Ovary (tissue), 9 donors: ENCODE measurements around the gene RUFY4. TPM values are rescaled to one million over a fixed set of nuclear protein-coding genes. Genes with fewer than 3 reads are reported as not detected.

Source experiments
- DNase-seq, 5 donors: peaks; one replicate each; pipeline ENCODE4 v3.0.0-alpha.2; 2019 to 2020
- H3K27ac ChIP-seq, 2 donors: fragments of 200-600 bp; one replicate each; pipeline versions ENCODE4 v1.5.1 to v1.8.0; 2019 to 2022
- H3K27me3 ChIP-seq: fragments of 200-600 bp; one replicate; pipeline ENCODE4 v1.8.0; 2022
- H3K36me3 ChIP-seq: fragments of 200-600 bp; sonication (generic); one replicate; pipeline ENCODE4 v1.5.1; 2019
- H3K4me1 ChIP-seq: one replicate; pipeline ENCODE4 v1.8.1; 2013; ENCODE audit warnings: mild to moderate bottlenecking, moderate library complexity; ENCODE audit not compliant: insufficient read depth
- H3K4me3 ChIP-seq: fragments of 200-600 bp; sonication (generic); one replicate; pipeline ENCODE4 v1.5.1; 2017
- H3K9me3 ChIP-seq, 2 donors: fragments of 200-600 bp in 1 of 2; sonication (generic) in 1 of 2; one replicate each; pipeline versions ENCODE4 v1.5.1 to v1.8.1; 2013 to 2019; ENCODE audit warnings: mild to moderate bottlenecking in 1 of 2, moderate library complexity in 1 of 2
- EP300 ChIP-seq: sonication (generic); formaldehyde crosslinking; IDR thresholded peaks from one replicate; pipeline ENCODE4 v1.6.1; 2017; ENCODE audit warnings: antibody characterized with exemption
- POLR2A ChIP-seq: fragments of 450-650 bp; IDR thresholded peaks from one replicate; pipeline ENCODE4 v1.6.1; 2017; ENCODE audit warnings: antibody characterized with exemption, mild to moderate bottlenecking, moderate library complexity
- WGBS, 3 donors: extraction: QIAGEN DNeasy Blood & Tissue Kit in 1 of 3; methylation state at CpG; one replicate each; pipeline versions ENCODE4 v1.1.5 to v1.1.7; 2013 to 2017; 5-methylcytosine and 5-hydroxymethylcytosine counted together
- intact Hi-C, 4 donors: fragments of 100-400 bp; cut with DNase I; formaldehyde crosslinking; loops; one replicate each; pipeline versions ENCODE4 v1.11.0 to v1.15.1; 2022 to 2023
- polyA plus RNA-seq, 2 donors: library from polyadenylated mRNA; stranded (reverse); fragments of 200-250 nt in 1 of 2; fragments of 350-450 nt in 1 of 2; fragmentation: Illumina TruSeq in 1 of 2; extraction: RNeasy Lipid Tissue Mini Kit (QIAGEN cat#74804) in 1 of 2; gene quantifications; one replicate each; pipeline ENCODE4 v1.2.3, GENCODE V29; 2013 to 2014
- total RNA-seq, 7 donors: library from RNA; depleted of rRNA in 2 of 7; stranded (reverse); fragments of >200 nt in 2 of 7; fragmentation: NEBNext Ultra II Directional in 3 of 7; extraction: Animal tissue kit (Norgen Biotek cat#: 25700) in 3 of 7; gene quantifications; one replicate each; pipeline versions ENCODE4 v1.1.0 to v1.2.4, GENCODE V29; 2016 to 2023
- TF ChIP-seq, protein P1 (sequence below), 3 donors: fragments of 450-650 bp in 2 of 3; fragments of 200-600 bp in 1 of 3; IDR thresholded peaks; one replicate each; pipeline versions ENCODE4 v1.5.1 to v1.8.0; 2016 to 2022; ENCODE audit warnings: antibody characterized with exemption in 3 of 3, mild to moderate bottlenecking in 1 of 3
- donor health status: DM: no; HTN: no; CAD: no; lungs with moderate emphysema.
- donor health status: DM: no; HTN: no; CAD: no.
- donor health status: Bipolar disorder and iron deficiency.
- donor health status: DM: yes; HTN: yes; CAD: no.
- donor health status: DM: no; HTN: no; CAD: no.
- donor health status: DM: yes; HTN: yes; CAD: no.

RUFY4 gene
- total and polyA plus RNA-seq, 9 donors = 0.10 to 0.97 (median 0.57) TPM; not detected in 4

GRCh38 chr2:218081063-218081462 lies 12.0 kb downstream of the RUFY4 start:
- no peaks in the 10 kb centered on the region for H3K4me1 ChIP-seq
- no peaks in the 10 kb centered on the region for H3K36me3 ChIP-seq
- no peak overlapping the region for H3K4me3 ChIP-seq
- DNase-seq = no peak
- TF ChIP-seq, protein P1, sequence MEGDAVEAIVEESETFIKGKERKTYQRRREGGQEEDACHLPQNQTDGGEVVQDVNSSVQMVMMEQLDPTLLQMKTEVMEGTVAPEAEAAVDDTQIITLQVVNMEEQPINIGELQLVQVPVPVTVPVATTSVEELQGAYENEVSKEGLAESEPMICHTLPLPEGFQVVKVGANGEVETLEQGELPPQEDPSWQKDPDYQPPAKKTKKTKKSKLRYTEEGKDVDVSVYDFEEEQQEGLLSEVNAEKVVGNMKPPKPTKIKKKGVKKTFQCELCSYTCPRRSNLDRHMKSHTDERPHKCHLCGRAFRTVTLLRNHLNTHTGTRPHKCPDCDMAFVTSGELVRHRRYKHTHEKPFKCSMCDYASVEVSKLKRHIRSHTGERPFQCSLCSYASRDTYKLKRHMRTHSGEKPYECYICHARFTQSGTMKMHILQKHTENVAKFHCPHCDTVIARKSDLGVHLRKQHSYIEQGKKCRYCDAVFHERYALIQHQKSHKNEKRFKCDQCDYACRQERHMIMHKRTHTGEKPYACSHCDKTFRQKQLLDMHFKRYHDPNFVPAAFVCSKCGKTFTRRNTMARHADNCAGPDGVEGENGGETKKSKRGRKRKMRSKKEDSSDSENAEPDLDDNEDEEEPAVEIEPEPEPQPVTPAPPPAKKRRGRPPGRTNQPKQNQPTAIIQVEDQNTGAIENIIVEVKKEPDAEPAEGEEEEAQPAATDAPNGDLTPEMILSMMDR (IDR thresholded peaks at IDR 0.05) = no peak
- TF ChIP-seq EP300 = no peak
- TF ChIP-seq POLR2A = no peak
- no peaks in the 10 kb centered on the region for H3K9me3 ChIP-seq
- 77 to 85% (median 80%) methylated on average over 2 of the region's 2 CpGs for WGBS, 3 donors
- intact Hi-C loops = no loop called here
- H3K27ac ChIP-seq = no peak overlapping the region
- H3K27me3 ChIP-seq = no peaks in the 10 kb centered on the region

GRCh38 chr2:218081695-218082094 lies 12.6 kb downstream of the RUFY4 start:
- TF ChIP-seq EP300 (no peak), POLR2A (no peak)
- TF ChIP-seq, protein P1 (IDR thresholded peaks at IDR 0.05) = no peak
- Histone ChIP-seq H3K27ac (no peak overlapping the region), H3K4me1 (no peaks in the 10 kb centered on the region), H3K27me3 (no peaks in the 10 kb centered on the region), H3K4me3 (no peak overlapping the region), H3K36me3 (no peaks in the 10 kb centered on the region), H3K9me3 (no peaks in the 10 kb centered on the region)
- intact Hi-C loops = no loop called here
- 72% methylated on average over 7 of the region's 7 CpGs for WGBS, 3 donors
- DNase-seq = no peak

DNA sequence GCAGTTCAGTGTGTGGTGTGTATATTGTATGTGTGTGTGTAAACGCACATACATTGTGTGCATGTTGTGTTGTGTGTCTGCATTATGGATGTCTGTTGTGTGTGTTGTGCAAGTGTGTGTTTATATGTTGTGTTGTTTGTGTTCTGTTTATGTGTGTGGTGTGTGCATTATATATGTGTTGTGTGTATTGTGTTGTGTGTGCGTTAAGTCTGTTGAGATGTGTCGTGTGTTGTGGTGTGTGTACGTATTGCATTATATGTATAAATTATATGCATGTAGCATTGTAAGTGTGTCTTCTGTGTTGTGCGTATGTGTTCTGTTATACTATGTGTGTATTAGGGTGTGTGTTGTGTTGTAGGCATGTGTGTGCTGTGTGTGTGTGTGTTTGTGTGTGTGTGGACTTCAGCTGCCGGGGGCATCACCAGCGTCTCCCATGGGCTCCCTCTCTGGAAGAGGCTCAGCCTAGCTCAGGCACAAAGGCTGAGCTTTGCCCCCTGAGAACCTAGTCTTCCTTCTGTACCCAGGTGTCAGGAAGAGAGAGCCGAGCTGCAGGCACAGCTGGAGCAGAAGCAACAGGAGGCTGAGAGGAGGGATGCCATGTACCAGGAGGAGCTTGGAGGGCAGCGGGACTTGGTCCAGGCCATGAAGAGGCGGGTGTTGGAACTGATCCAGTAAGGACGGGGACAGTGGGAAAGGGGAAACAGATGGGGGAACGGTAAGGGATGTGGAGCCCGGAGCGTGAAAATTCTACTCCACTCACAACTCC lies 13.7 kb downstream of the RUFY4 start:
- WGBS, 3 donors = 62 to 68% (median 67%) methylated on average over 13 to 14 of the region's 14 CpGs
- Histone ChIP-seq H3K4me3 (no peak overlapping the region), H3K9me3 (no peaks in the 10 kb centered on the region), H3K27ac (no peak overlapping the region), H3K27me3 (no peaks in the 10 kb centered on the region), H3K4me1 (no peaks in the 10 kb centered on the region), H3K36me3 (no peaks in the 10 kb centered on the region)
- intact Hi-C loops = no loop called here
- no peak for DNase-seq
- TF ChIP-seq POLR2A (no peak), EP300 (no peak)
- TF ChIP-seq, protein P1 (IDR thresholded peaks at IDR 0.05) = no peak

DNA sequence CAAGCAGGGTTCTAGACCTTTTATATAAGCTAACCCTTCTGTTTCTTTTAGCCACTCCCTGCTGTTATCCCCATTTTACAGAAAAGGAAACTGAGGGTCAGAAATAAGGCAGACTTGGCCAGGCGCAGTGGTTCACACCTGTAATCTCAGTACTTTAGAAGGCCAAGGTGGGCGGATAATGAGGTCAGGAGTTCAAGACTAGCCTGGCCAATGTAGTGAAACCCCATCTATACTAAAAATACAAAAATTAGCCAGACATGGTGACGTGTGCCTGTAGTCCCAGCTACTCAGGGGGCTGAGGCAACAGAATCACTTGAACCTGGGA lies 14.3 kb downstream of the RUFY4 start:
- Histone ChIP-seq H3K27me3 (no peaks in the 10 kb centered on the region), H3K27ac (no peak overlapping the region), H3K4me3 (no peak overlapping the region), H3K9me3 (no peaks in the 10 kb centered on the region), H3K36me3 (no peaks in the 10 kb centered on the region), H3K4me1 (no peaks in the 10 kb centered on the region)
- DNase-seq = no peak
- intact Hi-C loops = no loop called here
- WGBS, 3 donors = 86 to 88% (median 88%) methylated on average over 3 of the region's 3 CpGs
- TF ChIP-seq EP300 = no peak
- TF ChIP-seq POLR2A = no peak
- TF ChIP-seq, protein P1 (IDR thresholded peaks at IDR 0.05) = no peak
